Left ventricle myocardium superior (tissue), 1 donor: ENCODE results near the gene MAPK4. TPM values are rescaled to one million over a fixed set of nuclear protein-coding genes. Genes with fewer than 3 reads are reported as not detected.
A peak's percentile ranks its signal among the peaks of the same experiment; 100 is the strongest.
"Not testable (repeated sequence)": the region's sequence is repeated elsewhere in the genome, so short reads cannot be mapped to it uniquely, and the experiment has no call there.

Source experiments
- ATAC-seq: fragments of 200-7000 bp; cut with Tn5 transposase; one replicate; pipeline ENCODE4 v1.9.1; 2020; ENCODE audit warnings: mild to moderate bottlenecking, moderate library complexity
- DNase-seq: peaks from one replicate; pipeline ENCODE4 v3.0.0-alpha.2; 2020
- intact Hi-C: fragments of 100-400 bp; cut with micrococcal nuclease; formaldehyde crosslinking; loops from one replicate; pipeline ENCODE4 v1.11.0; 2022
- total RNA-seq: library from RNA; stranded (reverse); fragmentation: NEBNext Ultra II Directional; extraction: Animal tissue kit (Norgen Biotek cat#: 25700); gene quantifications from one replicate; pipeline ENCODE4 v1.2.1, GENCODE V29; 2021
- donor health status: DM: no; HTN: yes; CAD: no; lungs with severe emphysema.

Gene MAPK4
- total RNA-seq, 1 donor from 2014 or later = 28.8 TPM

DNA sequence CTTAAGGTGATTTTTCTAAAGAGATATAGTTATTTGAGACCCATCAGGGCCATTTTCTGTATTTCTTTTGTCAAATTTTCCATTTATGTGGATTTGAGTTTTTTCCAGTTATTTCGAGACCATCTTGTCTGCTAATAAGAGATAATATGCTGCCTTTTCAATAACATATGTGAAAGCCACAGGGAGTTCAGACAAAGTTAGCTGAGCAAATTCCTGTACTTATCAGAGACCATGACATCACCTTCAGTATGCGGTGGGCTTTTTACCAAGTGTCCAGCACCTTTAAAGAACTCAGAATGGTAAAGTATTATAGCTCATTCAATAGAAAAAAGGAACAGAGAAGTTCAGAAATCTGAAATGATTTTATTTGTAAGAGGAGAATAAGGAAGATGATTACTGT, 11.7 kb downstream of the MAPK4 start:
- no peak for ATAC-seq
- DNase-seq = no peak
- intact Hi-C loops = no loop called here

DNA sequence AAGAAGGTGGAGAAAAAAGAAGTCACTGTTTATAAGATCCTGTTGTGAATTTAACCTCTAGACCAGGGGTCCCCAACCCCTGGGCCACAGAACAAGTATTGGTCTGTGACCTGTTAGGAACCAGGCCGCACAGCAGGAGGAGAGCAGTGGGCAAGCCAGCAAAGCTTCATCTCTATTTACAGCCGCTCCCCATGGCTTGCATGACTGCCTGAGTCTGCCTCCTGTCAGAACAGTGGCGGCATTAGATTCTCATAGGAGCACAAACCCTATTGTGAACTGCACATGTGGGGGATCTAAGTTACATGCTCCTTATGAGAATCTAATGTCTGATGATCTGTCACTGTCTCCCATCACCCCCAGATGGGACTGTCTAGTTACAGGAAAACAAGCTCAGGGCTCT, 13.3 kb downstream of the MAPK4 start:
- intact Hi-C loops, ATAC-seq: not testable (repeated sequence)

DNA sequence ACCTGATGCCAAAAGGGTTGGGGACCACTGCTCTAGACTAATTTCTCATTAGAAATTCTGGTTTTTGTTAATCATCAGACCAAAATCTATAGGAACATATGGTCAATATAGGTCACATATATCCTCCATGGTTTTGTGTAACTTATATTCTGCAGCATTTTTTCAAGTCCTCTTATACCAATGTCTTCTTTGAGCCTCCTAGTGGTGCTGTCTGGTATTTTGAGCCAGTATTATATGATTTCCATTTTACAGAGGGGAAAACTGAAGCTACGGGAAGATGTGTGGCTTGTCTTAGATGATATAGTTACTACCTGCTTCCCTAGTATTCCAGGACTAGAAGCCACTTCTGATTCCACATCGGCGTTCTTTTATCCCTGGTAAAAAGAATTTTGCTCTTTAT, 13.8 kb downstream of the MAPK4 start:
- intact Hi-C loops = no loop called here
- ATAC-seq = no peak
- no peak for DNase-seq

More for the DNA sequence above, 13.3 kb downstream of the MAPK4 start:
- DNase-seq = not testable (repeated sequence)

DNA sequence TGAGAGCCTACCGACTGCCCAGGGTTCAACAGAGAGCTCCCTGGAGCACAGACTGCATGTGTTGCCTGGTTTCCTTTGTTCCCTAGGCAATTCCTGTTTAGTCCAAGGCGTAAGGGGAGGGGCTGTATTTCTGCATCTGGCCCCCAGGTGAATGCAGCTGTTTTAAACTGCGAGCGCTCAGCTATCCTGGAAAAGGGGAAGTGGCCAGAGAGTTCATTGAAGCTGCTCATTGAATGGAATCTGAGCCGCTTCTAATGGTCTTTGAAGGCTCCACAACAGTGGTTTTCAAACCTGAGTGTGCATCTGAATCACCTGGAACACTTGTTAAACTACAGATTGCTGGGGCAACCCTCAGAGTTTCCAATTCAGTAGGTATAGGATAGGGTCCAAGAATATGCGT, 18.1 kb downstream of the MAPK4 start:
- ATAC-seq (no peak), DNase-seq (no peak)
- intact Hi-C loops = no loop called here

DNA sequence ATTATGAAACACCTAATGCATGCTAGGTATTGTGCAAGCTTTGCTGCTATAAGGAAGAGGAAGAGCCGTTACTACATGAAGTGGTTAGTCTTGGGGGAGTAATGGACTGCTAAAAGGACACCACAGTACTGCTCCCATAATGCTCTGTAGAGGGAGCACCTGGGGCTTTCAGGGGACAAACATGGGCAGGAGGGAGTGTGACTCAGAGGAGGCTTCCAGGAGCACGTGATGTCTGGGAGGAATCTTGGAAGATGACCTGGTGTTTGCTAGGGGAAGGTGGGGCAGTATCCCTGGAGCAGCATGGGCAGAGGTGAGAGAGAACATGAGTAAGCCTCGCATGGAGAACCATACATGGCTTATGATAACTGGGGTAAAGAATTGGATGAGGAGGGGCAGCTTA, 18.8 kb downstream of the MAPK4 start:
- DNase-seq (no peak), ATAC-seq (no peak)
- intact Hi-C loops = no loop called here

DNA sequence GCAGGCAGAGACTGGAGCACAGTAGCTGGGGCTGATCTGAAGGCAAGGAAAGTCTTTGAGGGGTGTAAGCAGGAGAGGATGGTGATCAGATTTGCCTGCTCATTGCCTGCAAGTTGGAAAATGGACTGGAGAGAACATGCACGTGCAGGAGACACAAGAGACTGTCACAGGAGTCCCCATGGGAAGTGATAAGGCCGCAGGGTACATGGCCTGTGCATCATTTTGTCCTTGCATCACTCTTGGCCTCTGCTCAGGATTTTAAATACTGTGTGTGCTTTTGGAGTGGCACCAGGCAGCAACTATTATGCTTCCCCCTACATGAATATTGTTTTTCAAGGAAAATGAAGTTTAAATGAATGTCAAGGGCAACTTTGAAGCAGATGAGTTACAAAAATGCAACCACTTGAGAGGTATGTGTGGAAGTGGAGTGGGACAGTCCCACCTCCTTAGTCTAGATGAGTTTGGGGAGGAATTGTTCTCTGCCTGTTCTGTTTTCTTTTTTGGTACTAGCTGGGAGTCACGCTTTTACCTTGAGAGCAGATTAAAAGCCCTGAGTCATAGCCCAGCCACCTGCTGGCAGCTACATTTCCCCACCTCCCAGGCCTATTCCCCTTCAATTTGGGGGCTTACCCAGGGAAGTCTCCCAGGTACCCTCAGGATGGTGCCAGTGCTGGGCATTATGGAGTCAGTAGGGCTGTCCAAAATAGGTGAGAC, 19.3 kb downstream of the MAPK4 start:
- intact Hi-C loops = no loop called here
- peak; percentile 84 for ATAC-seq

DNA sequence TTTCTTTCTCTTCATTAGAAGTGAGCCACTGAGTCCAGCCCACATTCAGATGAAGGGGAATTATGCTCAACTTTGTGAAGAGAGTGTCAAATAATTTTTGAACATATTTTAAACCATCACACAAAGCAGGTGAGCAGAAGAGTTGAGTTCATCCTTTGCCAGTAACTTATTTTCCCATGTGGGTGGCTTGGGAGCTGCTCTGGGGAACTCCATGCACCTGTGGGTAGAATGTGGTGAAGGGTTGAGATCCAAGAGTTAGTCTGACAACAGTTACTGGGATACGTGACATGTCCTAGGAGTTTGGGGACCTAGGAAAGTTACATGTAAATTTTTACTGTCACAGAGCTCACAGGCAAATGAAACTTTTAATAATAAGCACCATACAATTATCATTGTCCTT, 21.6 kb downstream of the MAPK4 start:
- intact Hi-C loops = no loop called here
- DNase-seq (no peak), ATAC-seq (no peak)

More for the DNA sequence above, 19.3 kb downstream of the MAPK4 start:
- no peak for DNase-seq

DNA sequence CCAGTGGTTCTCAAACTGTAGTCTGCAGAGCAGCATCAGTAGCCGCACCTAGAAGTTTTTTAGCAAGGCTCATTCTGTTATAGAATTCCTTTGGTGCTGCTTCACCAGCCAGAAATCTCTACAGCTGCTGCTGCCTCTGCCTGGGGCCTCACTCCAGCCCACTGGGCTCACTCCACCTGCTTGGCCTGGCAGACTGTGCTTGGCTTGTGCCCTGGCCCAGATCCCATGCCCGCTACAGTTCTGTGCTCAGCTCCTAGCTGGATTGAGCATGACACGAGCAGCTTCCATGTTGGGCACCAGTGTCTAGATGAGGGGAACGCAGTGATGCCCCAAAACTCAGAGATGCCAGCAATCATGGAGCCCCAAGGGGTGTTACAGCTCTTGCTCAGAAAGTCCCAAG, 22.6 kb downstream of the MAPK4 start:
- ATAC-seq (peak; percentile 91), DNase-seq (peak; percentile 78)
- intact Hi-C loops = no loop called here

DNA sequence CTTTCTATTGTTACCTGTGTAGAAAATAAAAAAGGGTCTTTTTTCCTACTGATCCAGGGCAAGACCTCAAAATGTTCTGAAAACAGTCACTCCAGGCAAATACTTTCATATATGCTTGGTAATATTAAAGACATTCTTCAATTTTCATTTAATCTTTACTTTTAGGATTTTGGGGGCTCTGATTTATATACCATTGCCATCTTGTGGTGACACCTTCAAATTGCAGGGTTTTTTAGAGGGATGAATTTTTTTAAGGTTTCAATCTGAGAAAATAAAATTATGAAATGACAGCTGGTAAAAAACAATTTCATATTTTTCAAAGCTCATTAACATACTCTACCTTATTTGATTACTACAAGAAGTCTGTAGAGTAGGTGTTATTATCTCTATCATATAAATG, 26.8 kb downstream of the MAPK4 start:
- intact Hi-C loops = no loop called here
- ATAC-seq = no peak
- DNase-seq = no peak

DNA sequence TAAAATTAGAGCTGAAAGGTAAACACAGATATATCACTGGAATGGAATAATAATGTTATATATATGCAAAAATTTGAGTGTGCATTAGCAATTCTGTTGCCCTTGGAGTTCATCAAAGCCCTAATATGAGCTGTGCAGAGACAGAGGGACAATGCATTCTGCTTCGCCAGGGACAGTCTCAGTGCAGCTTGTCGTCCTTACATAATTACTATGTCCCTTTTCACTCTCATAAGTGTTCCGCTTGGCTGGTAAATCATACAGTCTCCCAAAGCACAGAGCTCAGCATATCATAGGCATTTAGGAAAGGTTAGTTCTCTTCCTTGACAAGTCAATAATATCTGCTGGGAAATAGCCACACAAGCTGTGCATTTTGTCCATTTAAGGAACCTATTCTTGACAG, 30.7 kb downstream of the MAPK4 start:
- peak; percentile 94 for ATAC-seq
- DNase-seq = no peak
- intact Hi-C loops = no loop called here

DNA sequence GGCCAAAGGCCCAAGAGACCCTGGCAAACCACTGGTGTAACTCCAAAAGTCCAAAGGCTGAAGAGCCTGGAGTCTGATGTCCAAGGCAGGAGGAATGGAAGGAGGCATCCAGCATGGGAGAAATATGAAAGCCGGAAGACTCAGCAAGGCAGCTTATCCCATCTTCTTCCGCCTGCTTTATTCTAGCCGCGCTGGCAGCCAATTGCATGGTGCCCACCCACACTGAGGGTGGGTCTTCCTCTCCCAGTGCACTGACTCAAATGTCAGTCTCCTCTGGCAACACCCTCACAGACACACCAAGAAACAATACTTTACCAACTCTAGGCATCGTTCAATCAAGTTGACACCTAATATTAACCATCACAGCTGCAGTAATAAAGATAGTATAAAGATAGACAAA, 34.1 kb downstream of the MAPK4 start:
- ATAC-seq (no peak), DNase-seq (no peak)
- intact Hi-C loops = no loop called here

DNA sequence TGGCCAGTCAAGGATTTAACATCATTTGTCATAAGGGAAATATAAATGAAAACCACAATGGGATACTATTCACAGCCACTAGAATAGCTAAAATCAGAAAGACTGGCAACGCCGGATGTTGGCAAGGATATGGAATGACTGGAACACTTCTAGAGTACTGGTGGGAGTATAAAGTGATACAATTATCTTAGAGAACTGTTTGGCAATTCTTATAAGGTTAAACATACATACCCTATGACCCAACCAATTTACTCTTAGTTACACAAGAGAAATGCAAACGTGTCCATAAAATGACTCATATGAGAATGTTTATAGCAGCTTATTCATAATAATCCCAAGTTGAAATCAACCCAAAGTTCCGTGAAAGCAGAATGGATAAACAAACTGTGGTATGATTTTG, 35.1 kb downstream of the MAPK4 start:
- DNase-seq = no peak
- intact Hi-C loops = no loop called here
- ATAC-seq = no peak

DNA sequence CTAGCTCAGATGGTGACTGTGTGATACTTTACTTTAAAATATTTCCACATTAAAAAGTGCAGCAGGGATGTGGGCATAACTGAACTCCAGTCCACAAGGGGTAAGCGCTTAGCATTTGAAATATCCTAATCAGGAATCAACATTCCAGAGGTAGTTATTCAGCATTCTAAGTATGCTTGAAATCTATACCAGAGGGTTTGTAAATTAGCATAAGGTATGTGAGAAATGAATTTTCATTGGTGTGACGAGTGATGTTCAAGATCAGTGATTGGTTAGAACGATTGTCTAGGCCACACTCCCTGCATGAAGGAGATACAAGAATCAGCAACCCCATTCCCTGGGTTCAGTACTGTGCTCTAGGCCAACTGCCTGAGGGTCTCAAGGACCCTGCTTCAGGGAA, 42.6 kb downstream of the MAPK4 start:
- DNase-seq (no peak), ATAC-seq (no peak)
- intact Hi-C loops = no loop called here

DNA sequence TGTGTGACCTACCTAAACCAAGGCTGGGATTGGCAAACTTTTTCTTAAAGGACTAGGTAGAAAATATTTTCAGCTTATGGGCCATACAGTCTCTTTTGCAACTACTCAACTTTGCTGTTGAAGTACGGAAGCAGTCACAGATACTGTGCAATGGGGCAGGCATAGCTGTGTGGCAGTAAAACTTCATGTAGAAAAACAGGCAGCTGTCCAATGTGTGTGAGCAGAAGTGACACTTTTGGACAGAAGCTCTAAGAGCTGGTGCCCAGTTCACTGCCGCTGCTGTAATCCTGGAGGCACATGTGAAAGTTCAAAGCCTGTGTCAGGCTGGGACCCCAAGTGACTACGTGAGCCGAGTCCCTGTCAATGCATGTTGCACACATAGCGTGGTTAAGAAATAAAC, 46.7 kb downstream of the MAPK4 start:
- intact Hi-C loops = no loop called here
- ATAC-seq = peak; percentile 90
- no peak for DNase-seq

DNA sequence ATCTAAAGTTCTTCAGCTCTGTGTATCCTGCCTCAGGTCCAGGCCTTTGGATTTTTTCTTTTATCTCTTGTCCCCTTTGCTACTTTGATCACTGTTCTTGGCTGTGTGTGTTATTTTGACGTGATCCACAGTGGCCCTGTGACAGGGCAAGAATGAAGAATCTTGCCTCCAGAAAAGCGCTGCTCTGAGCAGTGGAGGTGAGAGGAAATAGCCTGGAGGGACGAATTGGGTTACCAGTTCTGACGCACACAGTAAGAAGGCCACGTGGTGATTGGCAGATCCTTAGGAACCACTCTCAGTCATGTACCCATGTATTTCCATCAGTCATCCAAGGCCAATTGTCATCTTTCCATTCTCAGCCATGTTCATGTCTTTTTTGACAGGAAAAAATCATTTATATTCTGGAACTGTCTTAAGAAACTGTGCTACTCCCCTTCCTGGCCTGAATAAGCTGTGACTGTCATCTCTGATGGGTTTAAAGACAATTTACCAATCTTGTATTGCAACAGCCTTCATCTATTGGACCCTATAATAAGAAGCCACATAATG, 47.6 kb downstream of the MAPK4 start:
- intact Hi-C loops = no loop called here
- ATAC-seq (peak; percentile 52), DNase-seq (no peak)

DNA sequence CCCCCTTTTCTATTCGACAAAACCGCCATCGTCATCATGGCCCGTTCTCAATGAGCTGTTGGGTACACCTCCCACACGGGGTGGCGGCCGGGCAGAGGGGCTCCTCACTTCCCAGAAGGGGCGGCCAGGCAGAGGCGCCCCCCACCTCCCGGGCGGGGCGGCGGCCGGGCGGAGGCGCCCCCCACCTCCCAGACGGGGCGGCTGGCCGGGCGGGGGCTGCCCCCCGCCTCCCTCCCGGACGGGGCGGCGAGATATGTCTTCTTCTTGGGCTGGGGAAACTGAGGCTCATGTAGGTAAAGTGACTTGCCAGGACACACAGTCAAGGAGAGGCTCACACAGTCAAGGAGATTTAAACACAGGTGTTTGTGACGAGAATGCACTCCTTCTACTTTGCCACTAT, 49.3 kb downstream of the MAPK4 start:
- ATAC-seq, intact Hi-C loops, DNase-seq: not testable (repeated sequence)

DNA sequence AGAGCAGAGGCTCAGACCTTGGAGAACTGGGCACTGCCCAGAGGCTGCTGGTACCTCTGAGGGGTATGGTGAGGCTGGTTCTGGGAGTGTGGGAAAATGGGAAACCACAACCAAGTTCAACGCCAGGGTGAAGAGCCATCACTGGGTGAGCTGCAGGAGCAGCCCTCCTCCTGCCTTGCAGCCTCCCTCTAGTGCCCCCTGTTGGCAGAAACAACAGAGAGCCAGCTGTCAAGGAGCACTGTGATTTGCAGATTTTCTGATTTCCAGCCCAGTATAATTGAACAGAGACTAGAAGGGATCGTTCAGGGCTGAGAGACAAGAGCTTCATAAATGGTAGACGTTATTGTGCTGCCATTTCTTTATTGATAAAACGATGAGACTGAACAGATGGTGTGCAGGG, 50.5 kb downstream of the MAPK4 start:
- no peak for ATAC-seq
- no peak for DNase-seq
- intact Hi-C loops = no loop called here

DNA sequence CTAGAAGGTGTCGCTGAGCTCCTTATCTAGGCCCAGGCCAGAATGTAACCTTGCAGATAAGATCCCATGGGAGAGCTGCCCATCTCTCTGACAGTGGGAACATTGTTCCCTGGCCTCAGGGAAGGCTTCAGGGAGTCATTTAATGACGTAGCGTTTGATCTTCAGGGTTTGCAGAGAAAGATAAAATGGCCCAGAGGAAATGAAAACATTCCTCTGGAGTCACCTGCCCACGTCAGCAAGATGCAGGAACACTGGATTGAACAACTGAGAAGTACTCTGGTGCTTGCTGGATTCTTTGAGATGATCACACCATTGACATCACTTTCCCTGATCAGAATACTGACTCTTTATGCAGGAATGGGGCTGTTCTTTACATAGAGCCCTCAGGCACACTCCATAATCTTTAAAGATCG, 51.6 kb downstream of the MAPK4 start:
- ATAC-seq (peak; percentile 45), DNase-seq (no peak)
- intact Hi-C loops = no loop called here

DNA sequence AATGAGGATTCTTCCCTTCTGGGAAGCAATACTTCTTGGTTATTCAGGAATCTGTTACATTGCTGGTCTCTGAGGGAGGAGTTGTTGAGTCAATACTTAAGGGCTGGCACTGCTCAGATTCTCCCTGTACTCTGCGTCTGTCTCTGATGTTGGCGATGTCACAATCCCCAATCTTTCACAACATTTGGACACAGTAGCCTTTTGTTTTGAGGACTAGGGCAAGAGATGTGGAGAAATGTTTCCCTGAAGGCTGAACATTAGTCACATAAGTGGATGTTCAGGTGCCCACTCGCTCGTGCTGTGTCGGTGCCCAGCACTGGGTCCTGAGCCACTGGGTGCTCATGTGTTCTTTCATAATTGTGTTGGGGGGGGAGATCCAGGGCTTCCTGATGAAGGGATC, 55.0 kb downstream of the MAPK4 start:
- peak; percentile 33 for DNase-seq
- intact Hi-C loops = no loop called here
- ATAC-seq = peak; percentile 60

DNA sequence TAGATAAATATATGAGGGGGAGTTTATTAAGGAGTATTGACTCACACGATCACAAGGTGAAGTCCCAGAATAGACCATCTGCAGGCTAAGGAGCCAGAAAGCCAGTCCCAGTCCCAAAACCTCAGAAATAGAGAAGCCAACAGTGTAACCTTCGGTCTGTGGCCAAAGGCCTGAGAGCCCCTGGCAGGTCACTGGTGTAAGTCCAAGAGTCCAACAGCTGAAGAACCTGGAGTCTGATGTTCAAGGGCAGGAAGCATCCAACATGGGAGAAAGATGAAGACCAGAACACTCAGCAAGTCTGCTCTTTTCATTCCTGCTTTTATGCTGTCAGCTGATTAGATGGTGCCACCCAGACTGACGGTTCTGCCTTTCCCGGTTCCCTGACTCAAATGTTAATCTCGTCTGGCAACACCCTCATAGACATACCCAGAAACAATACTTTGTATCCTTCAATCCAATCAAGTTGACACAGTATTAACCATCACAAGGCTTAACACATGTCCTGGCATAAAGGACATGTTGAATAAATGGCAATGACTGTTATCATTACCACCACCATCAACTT, 56.7 kb downstream of the MAPK4 start:
- ATAC-seq (peak; percentile 32), DNase-seq (no peak)
- intact Hi-C loops = no loop called here

DNA sequence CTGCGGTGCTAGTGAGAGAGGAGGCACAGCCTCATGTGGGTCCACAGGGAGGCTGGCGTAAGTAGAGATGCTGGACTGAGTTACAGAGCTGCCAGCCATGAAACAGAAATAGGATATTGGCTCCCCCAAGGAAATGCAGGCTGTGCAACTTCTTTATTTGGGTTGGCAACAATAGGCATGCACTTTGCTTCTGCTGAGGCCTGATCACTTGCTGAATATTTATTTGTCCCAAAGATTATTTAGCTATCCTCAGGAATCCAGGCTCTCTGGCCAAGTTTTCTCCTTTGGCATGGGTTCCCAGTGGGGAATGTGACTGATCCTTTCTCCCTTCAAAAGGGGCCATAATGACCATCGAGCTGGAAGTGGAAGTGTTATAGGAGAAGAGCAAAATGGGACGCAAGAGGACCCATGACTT, 60.0 kb downstream of the MAPK4 start:
- DNase-seq = no peak
- intact Hi-C loops = no loop called here
- peak; percentile 18 for ATAC-seq
